ENCODE measurements around the gene KCNC1. TPM values are rescaled to one million over a fixed set of nuclear protein-coding genes. Genes with fewer than 3 reads are reported as not detected.

KCNC1 gene
- total and polyA plus RNA-seq, 2 of the 13 experiments (the other 11 are each of a cell fraction or from before 2014, with no cell fraction given): 0.01 to 0.04 TPM

- no peak for FAIRE-seq
- Histone ChIP-seq H3K36me3 (replicated peaks in 1 of 2; ENCODE audit: control insufficient read depth in 1 of 2, insufficient read depth in 2 of 2, low read length in 2 of 2) (peaks cover 1 to 11% of the 10 kb centered on the region in 2 experiments; a peak in 3 of 5 replicates), H3K4me1 (ENCODE audit: insufficient read depth, low read length) (no peaks in the 10 kb centered on the region), H3K27me3 (ENCODE audit: control insufficient read depth in 1 of 2, insufficient read depth in 2 of 2, low read length in 2 of 2) (no peaks in the 10 kb centered on the region; a peak in 1 of 5 replicates), H2AFZ (ENCODE audit: low read length) (no peak overlapping the region), H3K79me2 (ENCODE audit: insufficient read depth, low read length) (no peaks in the 10 kb centered on the region), H3K4me2 (ENCODE audit: low read depth, low read length) (no peak overlapping the region), H3K4me3 (replicated peaks in 1 of 3; ENCODE audit: insufficient read depth in 1 of 3, low read depth in 2 of 3, low read length in 3 of 3) (no peak overlapping the region), H3K27ac (ENCODE audit: extremely low read length, insufficient read depth, low read length) (no peak overlapping the region), H3K9ac (ENCODE audit: insufficient read depth, low read depth, low read length) (no peak overlapping the region), H4K20me1 (ENCODE audit: insufficient read depth, low read length) (no peaks in the 10 kb centered on the region), H3K9me3 (ENCODE audit: low read length) (no peaks in the 10 kb centered on the region)
- ChIA-PET POLR2A (no interaction called here), CTCF (ENCODE audit: low intra/inter-chr PET ratio, low total read pairs) (no interaction called here)
- intact Hi-C loops (cut with micrococcal nuclease; ENCODE audit: unreplicated experiment): no loop called here
- in situ Hi-C loops (cut with HindIII; ENCODE audit: extremely low pct_ligation_motif_present, low pct_unique_long_range_greater_than_20kb): no loop called here
- no peak for DNase-seq (ENCODE audit: low spot score)
- WGBS (ENCODE audit: low lambda C conversion rate): 97% methylated on average over 1 of the region's 1 CpG
- no peak for ATAC-seq
- TF ChIP-seq ARID3A (IDR thresholded peaks at IDR 0.05; ENCODE audit: low read depth, low read length) (0 out of 2 replicates have a peak, but pooled peaks have one; percentile 10), SIN3A (IDR thresholded peaks at IDR 0.05; ENCODE audit: borderline replicate concordance, low read depth, low read length) (no peak), CEBPB (IDR thresholded peaks at IDR 0.05; ENCODE audit: borderline replicate concordance, low read depth, low read length) (peak; percentile 49; the same call in 1 of the 2 replicates), RARA (CRISPR knock-in tag; IDR thresholded peaks at IDR 0.05) (no peak), TSC22D2 (CRISPR knock-in tag; IDR thresholded peaks at IDR 0.05; ENCODE audit: borderline replicate concordance) (no peak), ZNF768 (CRISPR knock-in tag; IDR thresholded peaks at IDR 0.05) (no peak), MBD4 (IDR thresholded peaks at IDR 0.05; ENCODE audit: borderline replicate concordance, low read length) (no peak)
- no TSS peak for BruUV-seq (replicated peaks)
Observed at GRCh38 chr11:17790453-17790852, 55.9 kb downstream of the KCNC1 start.

GRCh38 chr11:17791144-17791543 lies 56.6 kb downstream of the KCNC1 start:
- Histone ChIP-seq H3K4me3 (replicated peaks in 1 of 3; ENCODE audit: insufficient read depth in 1 of 3, low read depth in 2 of 3, low read length in 3 of 3) (no peak overlapping the region), H3K27me3 (ENCODE audit: control insufficient read depth in 1 of 2, insufficient read depth in 2 of 2, low read length in 2 of 2) (no peaks in the 10 kb centered on the region; a peak in 1 of 5 replicates), H3K4me2 (ENCODE audit: low read depth, low read length) (no peak overlapping the region), H3K79me2 (ENCODE audit: insufficient read depth, low read length) (no peaks in the 10 kb centered on the region), H2AFZ (ENCODE audit: low read length) (no peak overlapping the region), H3K4me1 (ENCODE audit: insufficient read depth, low read length) (no peaks in the 10 kb centered on the region), H3K27ac (ENCODE audit: extremely low read length, insufficient read depth, low read length) (no peak overlapping the region), H3K9ac (ENCODE audit: insufficient read depth, low read depth, low read length) (no peak overlapping the region), H3K9me3 (ENCODE audit: low read length) (no peaks in the 10 kb centered on the region), H3K36me3 (replicated peaks in 1 of 2; ENCODE audit: control insufficient read depth in 1 of 2, insufficient read depth in 2 of 2, low read length in 2 of 2) (peaks cover 1 to 11% of the 10 kb centered on the region in 2 experiments; a peak in 4 of 5 replicates), H4K20me1 (ENCODE audit: insufficient read depth, low read length) (no peaks in the 10 kb centered on the region)
- in situ Hi-C loops (cut with HindIII; ENCODE audit: extremely low pct_ligation_motif_present, low pct_unique_long_range_greater_than_20kb): no loop called here
- no peak for FAIRE-seq
- ChIA-PET POLR2A (no interaction called here), CTCF (ENCODE audit: low intra/inter-chr PET ratio, low total read pairs) (no interaction called here)
- intact Hi-C loops (cut with micrococcal nuclease; ENCODE audit: unreplicated experiment): no loop called here
- no peak for ATAC-seq
- BruUV-seq (replicated peaks): no TSS peak
- DNase-seq (ENCODE audit: low spot score): no peak
- no peak for TF ChIP-seq PAF1 (CRISPR knock-in tag; IDR thresholded peaks at IDR 0.05)

Measured in HepG2 (cell line).